Measurements from ENCODE around the gene CASZ1. TPM values are rescaled to one million over a fixed set of nuclear protein-coding genes. Genes with fewer than 3 reads are reported as not detected.

The CASZ1 gene
- total RNA-seq, 2 experiments from 2014 or later, result 3.7 to 4.0 TPM

DNA sequence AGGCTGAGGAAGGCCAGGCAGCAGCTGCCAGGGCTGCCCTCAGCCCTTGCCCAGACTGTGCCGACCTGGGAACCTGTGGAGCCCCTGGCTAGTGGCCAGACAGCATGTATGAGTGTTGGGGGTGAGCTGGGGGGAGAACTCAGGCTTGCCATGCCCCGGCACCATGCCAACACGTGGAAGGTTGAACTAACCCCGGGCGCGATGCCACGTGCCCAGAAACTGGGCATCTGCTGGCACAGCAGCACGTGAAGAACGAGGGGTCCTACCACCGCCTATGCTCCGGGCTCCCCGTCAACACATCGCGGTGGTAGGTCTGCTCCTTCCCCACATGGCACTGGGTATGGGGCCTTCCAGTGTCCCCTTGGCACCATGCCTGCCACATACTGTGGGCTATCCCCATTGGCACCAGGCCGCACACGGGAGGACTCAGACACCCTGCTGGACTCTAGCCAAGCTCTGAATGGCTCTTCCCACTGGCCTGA, 68.7 kb downstream of the CASZ1 start:
- ATAC-seq, result no peak
- no peak for DNase-seq
- no peaks in the 10 kb centered on the region for H3K27me3 Mint-ChIP-seq
- H3K4me3 Mint-ChIP-seq, result no peak overlapping the region
- H3K27ac Mint-ChIP-seq, result no peak overlapping the region
- ChIA-PET CTCF (no interaction called here), POLR2A (no interaction called here)
- no peaks in the 10 kb centered on the region for H3K9me3 Mint-ChIP-seq (ENCODE audit: low read depth)
- peaks cover 6% of the 10 kb centered on the region for H3K4me1 Mint-ChIP-seq
- H3K36me3 Mint-ChIP-seq (ENCODE audit: low read depth), result no peaks in the 10 kb centered on the region
- intact Hi-C loops (cut with DNase I, micrococcal nuclease), result no loop called here

DNA sequence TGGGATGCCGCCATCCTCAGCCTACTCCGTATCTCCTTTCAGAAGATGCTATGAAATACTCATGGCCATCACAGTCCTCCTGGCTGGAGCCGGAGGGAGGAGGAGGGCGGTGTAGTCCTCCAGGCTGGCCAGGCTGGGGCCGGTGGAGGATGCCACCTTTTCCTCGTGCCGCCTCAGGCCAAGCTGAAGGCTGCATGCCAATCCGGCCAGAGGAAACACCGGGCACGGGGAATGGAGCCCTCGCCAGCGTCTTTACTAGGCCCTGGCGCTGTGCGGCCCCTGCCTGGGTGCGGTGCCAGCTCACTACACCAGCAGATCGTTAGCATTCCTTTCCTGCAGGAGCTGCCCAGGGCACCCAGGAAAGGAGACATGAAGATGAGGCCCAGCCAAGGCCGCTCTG, 70.1 kb downstream of the CASZ1 start:
- Mint-ChIP-seq H3K27me3 (no peaks in the 10 kb centered on the region), H3K36me3 (ENCODE audit: low read depth) (no peaks in the 10 kb centered on the region), H3K4me1 (peaks cover 4% of the 10 kb centered on the region), H3K27ac (no peak overlapping the region), H3K9me3 (ENCODE audit: low read depth) (no peaks in the 10 kb centered on the region), H3K4me3 (no peak overlapping the region)
- intact Hi-C loops (cut with DNase I, micrococcal nuclease), result no loop called here
- POLR2A ChIA-PET, result no interaction called here
- ATAC-seq (no peak), DNase-seq (no peak)
- CTCF ChIA-PET, result interaction anchor here (0.6 kb wide), 1 partner anchor 712 kb away, joined by 3 read pairs; no protein-coding TSS in a partner anchor

DNA sequence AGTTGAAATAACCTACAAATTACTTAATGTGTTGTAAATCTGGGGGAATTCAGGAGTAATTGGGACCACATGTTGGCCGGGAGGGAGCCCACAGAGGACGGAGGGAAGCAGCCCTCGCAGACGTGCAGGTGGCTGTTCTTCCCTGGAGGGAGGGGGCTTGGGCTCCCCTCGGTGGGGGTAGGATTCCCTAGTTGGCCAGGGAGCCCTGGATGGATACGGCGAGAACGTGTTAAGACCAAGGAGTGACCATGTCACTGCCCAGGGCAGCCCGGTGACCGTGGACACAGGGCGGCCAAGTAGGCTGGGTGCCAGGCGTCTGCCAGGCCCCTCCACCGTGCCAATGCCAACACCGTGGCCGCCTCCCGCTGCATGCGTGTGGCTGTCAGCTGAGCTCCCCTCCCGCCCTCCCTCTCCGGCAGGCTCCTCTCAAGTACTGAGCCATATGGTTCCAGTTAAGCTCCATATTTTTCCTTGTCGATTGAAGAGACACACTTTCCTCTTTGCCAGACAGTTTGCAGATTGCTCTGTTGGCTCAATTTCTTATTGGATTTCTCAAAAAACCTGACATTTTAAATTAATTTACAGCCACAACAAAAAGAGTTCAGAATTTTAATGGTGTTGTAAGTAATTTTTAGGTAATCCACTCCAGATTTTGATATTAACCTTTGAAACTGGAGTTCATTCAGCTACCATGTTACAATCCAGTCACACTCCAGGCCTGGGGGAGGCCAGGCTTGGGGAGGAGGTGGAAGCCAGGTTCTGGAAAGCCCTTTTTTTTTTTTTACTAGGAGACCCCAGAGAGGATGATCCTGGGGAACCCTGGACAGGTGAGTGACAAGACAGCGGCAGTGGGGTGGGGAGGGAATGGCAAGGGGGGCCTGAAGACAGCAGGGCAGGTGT, 71.2 kb downstream of the CASZ1 start:
- Mint-ChIP-seq H3K4me1 (no peaks in the 10 kb centered on the region), H3K27me3 (no peaks in the 10 kb centered on the region), H3K27ac (no peak overlapping the region), H3K36me3 (ENCODE audit: low read depth) (no peaks in the 10 kb centered on the region), H3K9me3 (ENCODE audit: low read depth) (no peaks in the 10 kb centered on the region), H3K4me3 (no peak overlapping the region)
- ChIA-PET POLR2A (no interaction called here), CTCF (no interaction called here)
- intact Hi-C loops (cut with DNase I, micrococcal nuclease), result no loop called here
- ATAC-seq (no peak), DNase-seq (no peak)

DNA sequence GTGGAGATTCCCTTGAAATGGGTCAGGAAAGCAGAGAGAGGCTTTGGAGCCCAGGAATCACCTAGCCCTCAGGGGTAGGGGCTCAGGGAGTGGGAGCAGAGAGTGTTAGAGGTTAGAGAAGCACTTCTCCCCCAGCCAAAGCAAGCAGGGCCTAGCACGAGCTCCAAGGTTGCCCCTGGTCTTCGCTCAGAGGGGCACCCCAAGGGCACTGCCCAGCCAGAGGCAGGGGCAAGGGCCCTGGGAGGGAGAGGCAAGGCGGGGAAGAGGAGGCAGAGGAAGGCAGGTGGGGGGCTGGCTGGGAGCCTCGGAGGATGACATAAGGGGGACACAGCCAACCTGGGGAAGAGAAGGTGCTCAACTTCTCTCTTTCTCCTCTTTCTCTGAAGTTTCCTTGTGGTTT, 71.9 kb downstream of the CASZ1 start:
- ChIA-PET POLR2A (no interaction called here), CTCF (no interaction called here)
- DNase-seq (no peak), ATAC-seq (no peak)
- no peaks in the 10 kb centered on the region for H3K4me1 Mint-ChIP-seq
- intact Hi-C loops (cut with DNase I, micrococcal nuclease), result no loop called here
- H3K27me3 Mint-ChIP-seq, result no peaks in the 10 kb centered on the region
- H3K27ac Mint-ChIP-seq, result no peak overlapping the region
- no peaks in the 10 kb centered on the region for H3K36me3 Mint-ChIP-seq (ENCODE audit: low read depth)
- H3K4me3 Mint-ChIP-seq, result no peak overlapping the region
- H3K9me3 Mint-ChIP-seq (ENCODE audit: low read depth), result no peaks in the 10 kb centered on the region

DNA sequence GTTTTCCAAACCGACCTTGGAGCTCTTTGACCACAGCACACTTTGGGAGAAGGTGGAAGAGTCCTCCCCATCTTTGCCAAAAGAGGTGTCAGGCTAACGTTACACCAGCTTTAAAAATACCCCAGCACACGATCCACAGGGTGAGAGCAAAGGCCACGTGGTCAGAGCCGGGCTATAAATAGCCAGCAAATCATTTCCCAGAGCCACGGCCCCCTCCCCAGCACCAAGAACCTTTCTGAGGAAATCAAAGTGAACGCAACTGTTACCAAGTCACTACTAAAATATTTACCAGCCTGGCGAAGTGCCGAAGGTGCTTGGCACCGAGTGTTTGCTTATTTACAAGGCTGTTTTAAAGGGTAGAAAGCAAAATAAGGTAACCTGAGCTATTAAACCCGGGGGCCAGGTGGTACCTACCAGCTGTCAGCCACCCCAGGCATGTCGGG, 72.4 kb downstream of the CASZ1 start:
- ChIA-PET POLR2A (no interaction called here), CTCF (no interaction called here)
- Mint-ChIP-seq H3K27ac (no peak overlapping the region), H3K27me3 (no peaks in the 10 kb centered on the region), H3K36me3 (ENCODE audit: low read depth) (no peaks in the 10 kb centered on the region), H3K4me3 (no peak overlapping the region), H3K4me1 (no peaks in the 10 kb centered on the region), H3K9me3 (ENCODE audit: low read depth) (no peaks in the 10 kb centered on the region)
- intact Hi-C loops (cut with DNase I, micrococcal nuclease), result no loop called here
- no peak for DNase-seq
- no peak for ATAC-seq

DNA sequence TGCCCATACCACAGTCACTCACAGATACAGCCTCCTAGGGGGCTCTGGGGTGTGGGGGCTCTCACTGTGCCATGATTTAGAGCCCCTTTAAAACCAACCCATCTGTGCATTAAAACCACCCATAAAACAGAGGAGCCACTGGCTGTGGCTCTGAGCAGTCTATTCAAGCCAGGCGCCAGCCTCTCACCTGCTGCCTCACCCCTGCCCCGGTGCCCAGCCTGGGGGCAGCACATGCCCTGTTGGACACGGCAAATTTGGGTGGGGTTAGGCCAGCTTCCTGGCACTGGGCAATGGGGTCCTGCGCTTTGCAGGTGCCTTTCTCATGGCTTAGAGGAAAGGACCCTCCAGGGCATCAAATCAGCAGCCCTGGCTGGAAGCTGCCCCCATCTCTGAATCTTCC, 73.1 kb downstream of the CASZ1 start:
- CTCF ChIA-PET, result no interaction called here
- intact Hi-C loops (cut with DNase I, micrococcal nuclease), result no loop called here
- no peaks in the 10 kb centered on the region for H3K9me3 Mint-ChIP-seq (ENCODE audit: low read depth)
- no peaks in the 10 kb centered on the region for H3K4me1 Mint-ChIP-seq
- POLR2A ChIA-PET, result no interaction called here
- no peaks in the 10 kb centered on the region for H3K27me3 Mint-ChIP-seq
- DNase-seq (no peak), ATAC-seq (no peak)
- H3K4me3 Mint-ChIP-seq, result no peak overlapping the region
- H3K36me3 Mint-ChIP-seq (ENCODE audit: low read depth), result no peaks in the 10 kb centered on the region
- no peak overlapping the region for H3K27ac Mint-ChIP-seq

DNA sequence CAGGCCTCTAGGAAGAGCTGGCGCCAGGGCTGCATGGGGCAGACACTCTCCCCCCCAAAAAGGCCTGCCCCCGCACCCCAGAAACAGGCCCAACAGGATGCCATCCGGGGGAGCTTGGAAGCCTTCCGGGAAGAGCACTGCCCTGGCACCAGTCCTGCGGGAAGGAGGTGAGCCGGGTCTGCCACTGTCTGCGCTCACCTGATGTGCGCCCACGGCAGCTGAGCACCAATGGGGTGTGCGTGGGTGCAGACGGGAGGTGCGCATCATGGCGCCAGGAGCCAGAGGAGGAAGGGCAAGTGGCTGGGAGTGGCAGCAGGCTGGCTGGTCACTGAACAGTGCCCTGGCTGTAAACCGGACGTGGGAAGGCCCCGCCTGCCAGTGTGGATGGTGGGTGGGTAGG, 73.6 kb downstream of the CASZ1 start:
- no peak for ATAC-seq
- Mint-ChIP-seq H3K4me1 (no peaks in the 10 kb centered on the region), H3K4me3 (no peak overlapping the region), H3K36me3 (ENCODE audit: low read depth) (no peaks in the 10 kb centered on the region), H3K9me3 (ENCODE audit: low read depth) (no peaks in the 10 kb centered on the region), H3K27ac (no peak overlapping the region), H3K27me3 (no peaks in the 10 kb centered on the region)
- no peak for DNase-seq
- CTCF ChIA-PET, result no interaction called here
- POLR2A ChIA-PET, result no interaction called here
- intact Hi-C loops (cut with DNase I, micrococcal nuclease), result no loop called here

DNA sequence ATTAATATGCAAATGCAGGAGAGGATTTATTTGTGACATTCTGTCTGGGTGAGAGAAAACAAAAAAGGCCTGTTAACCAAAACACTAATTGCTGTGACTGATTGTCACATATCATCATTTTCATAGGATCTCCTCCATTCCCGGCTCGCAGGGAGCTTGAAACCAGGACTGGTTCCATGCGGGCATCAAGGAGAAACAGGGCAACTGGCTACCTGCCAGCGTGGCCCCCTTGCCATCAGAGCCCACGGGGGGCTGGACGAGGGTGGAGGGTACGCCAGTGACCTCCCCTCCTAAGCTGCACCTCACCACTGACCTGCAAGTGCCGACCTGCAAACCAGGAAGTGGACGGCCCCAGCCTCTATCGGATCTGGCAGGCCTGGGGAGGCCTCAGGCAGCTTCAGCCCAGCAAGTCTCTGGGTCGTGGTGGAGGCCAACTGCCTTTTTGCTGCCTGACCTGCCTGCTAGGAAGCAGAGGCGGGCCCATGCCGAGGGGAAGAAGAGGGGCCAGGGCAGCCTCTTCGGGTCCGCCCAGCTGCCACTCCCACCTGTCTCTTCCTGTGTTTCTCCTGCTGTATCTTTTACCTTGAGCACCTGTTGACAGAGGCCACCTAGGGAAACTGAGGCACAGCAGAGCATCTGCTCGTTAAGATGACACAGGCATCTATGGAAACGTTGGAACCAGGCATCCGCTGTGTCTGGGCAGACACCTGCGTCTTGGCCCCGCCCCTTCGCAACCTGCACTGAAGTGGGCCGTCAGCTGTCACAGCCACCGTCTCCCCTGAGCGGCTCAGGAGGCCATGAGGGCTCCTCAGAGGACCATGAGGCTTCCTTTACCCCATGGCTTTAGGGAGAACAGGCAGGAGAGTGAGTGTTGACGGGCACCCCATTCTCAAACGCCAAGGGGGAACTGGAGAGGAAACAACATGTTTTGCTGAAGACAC, 74.8 kb downstream of the CASZ1 start:
- no peak overlapping the region for H3K4me3 Mint-ChIP-seq
- H3K4me1 Mint-ChIP-seq, result no peaks in the 10 kb centered on the region
- ChIA-PET POLR2A (interaction anchor here (0.7 kb wide), 1 partner anchor 28 kb away, joined by 5 read pairs; no protein-coding TSS in a partner anchor), CTCF (interaction anchor here (0.6 to 0.7 kb wide), 2 partner anchors 316 to 591 kb away, joined by 3 to 4 read pairs; no protein-coding TSS in a partner anchor)
- H3K36me3 Mint-ChIP-seq (ENCODE audit: low read depth), result no peaks in the 10 kb centered on the region
- ATAC-seq, result no peak
- DNase-seq, result no peak
- H3K9me3 Mint-ChIP-seq (ENCODE audit: low read depth), result no peaks in the 10 kb centered on the region
- no peaks in the 10 kb centered on the region for H3K27me3 Mint-ChIP-seq
- intact Hi-C loops (cut with DNase I, micrococcal nuclease), result no loop called here
- no peak overlapping the region for H3K27ac Mint-ChIP-seq

DNA sequence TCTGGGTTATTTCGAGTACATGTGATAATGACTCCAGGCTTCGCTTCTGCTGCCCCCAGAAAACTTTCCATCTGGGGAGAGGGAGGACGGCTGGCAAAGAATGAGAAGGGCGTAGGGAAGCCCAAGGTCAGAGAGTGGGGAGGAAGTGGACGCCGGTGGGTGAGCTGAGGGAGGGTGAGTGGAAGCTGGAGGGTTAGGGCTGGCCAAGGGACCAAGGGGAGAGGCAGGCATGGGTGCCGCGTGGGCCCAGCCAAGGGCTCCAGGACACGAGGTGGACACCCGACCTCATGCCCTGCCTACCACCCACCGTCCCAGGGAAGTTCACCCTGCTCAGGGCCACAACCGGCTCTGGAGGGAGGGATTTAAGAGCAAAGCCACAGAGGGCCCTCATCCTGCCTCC, 75.8 kb downstream of the CASZ1 start:
- ATAC-seq (no peak), DNase-seq (no peak)
- Mint-ChIP-seq H3K36me3 (ENCODE audit: low read depth) (no peaks in the 10 kb centered on the region), H3K27ac (no peak overlapping the region), H3K27me3 (no peaks in the 10 kb centered on the region), H3K4me1 (no peaks in the 10 kb centered on the region), H3K4me3 (no peak overlapping the region), H3K9me3 (ENCODE audit: low read depth) (no peaks in the 10 kb centered on the region)
- ChIA-PET POLR2A (no interaction called here), CTCF (interaction anchor here (0.7 kb wide), 1 partner anchor 21 kb away, joined by 4 read pairs; no protein-coding TSS in a partner anchor)
- intact Hi-C loops (cut with DNase I, micrococcal nuclease), result no loop called here

DNA sequence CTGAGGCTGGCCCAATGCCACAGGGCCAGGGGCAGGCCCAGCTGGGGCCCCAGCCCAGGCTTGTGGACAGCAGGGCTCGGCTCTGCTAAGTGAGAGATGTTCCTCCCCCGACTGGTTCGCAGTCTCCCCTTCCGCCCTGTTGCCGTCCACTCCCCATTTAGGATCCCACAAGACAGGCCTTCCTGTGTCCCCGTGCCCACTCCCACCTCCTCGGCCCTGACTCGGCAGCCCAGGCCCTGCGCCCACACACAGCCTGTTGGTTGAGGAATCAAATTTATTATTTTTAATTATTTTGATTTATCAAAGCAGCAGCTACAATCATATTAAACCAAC, 78.4 kb downstream of the CASZ1 start:
- Mint-ChIP-seq H3K4me3 (no peak overlapping the region), H3K4me1 (no peaks in the 10 kb centered on the region), H3K9me3 (ENCODE audit: low read depth) (no peaks in the 10 kb centered on the region), H3K36me3 (ENCODE audit: low read depth) (no peaks in the 10 kb centered on the region), H3K27ac (no peak overlapping the region), H3K27me3 (no peaks in the 10 kb centered on the region)
- intact Hi-C loops (cut with DNase I, micrococcal nuclease), result no loop called here
- CTCF ChIA-PET, result interaction anchor here (0.6 kb wide), 1 partner anchor 195 kb away, joined by 4 read pairs; no protein-coding TSS in a partner anchor
- ATAC-seq (no peak), DNase-seq (no peak)
- POLR2A ChIA-PET, result no interaction called here

DNA sequence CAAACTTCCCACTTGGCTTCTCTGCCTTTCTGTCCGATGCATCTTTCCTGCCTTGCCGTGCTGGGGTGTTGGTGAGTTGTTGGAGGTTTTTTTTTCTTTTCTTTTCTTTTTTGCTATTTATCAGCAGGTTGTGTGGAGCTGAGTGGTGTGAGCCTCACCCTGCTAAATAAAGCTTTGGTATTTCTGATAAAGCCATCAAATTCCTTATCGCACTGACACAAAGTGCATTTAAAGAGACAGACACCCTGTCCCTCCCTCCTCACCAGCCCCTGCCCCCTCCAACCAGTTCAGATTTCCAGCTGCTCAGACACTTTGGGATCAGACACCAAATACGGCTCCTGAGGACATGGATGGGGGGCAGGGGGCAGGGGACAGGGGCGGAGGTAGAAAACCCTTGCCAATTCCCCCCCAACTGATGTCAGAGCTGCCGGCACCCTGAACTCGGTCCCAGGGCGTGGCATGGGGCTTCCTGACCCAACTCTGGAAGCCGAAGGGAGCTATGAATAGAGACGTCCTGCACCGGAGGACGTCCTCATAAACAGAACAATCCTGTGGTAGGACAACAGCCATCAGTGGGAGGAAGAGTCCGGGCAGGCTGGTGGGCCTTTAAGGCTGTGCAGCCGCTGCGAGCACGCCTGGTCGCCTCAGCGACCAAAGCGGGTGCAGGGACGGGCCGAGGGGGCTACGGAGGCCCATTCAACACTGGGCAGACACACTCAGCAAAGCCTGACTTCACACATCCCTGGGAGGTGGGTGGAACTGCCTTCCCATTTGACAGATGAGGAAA, 79.0 kb downstream of the CASZ1 start:
- Mint-ChIP-seq H3K27me3 (no peaks in the 10 kb centered on the region), H3K27ac (no peak overlapping the region), H3K36me3 (ENCODE audit: low read depth) (no peaks in the 10 kb centered on the region), H3K4me3 (no peak overlapping the region), H3K4me1 (no peaks in the 10 kb centered on the region), H3K9me3 (ENCODE audit: low read depth) (no peaks in the 10 kb centered on the region)
- no peak for DNase-seq
- CTCF ChIA-PET, result interaction anchor here (0.6 kb wide), 1 partner anchor 195 kb away, joined by 4 read pairs; no protein-coding TSS in a partner anchor
- no peak for ATAC-seq
- POLR2A ChIA-PET, result no interaction called here
- intact Hi-C loops (cut with DNase I, micrococcal nuclease), result no loop called here

All from activated CD4-positive, alpha-beta T cell treated with anti-CD3 and anti-CD28 coated beads for 36 hours (primary cell).